Measurements from ENCODE around the gene PHF3. TPM values are rescaled to one million over a fixed set of nuclear protein-coding genes. Genes with fewer than 3 reads are reported as not detected.
"Not testable (repeated sequence)": the region's sequence is repeated elsewhere in the genome, so short reads cannot be mapped to it uniquely, and the experiment has no call there.

The PHF3 gene
- total RNA-seq, 1 donor from 2014 or later: 56.7 TPM

DNA sequence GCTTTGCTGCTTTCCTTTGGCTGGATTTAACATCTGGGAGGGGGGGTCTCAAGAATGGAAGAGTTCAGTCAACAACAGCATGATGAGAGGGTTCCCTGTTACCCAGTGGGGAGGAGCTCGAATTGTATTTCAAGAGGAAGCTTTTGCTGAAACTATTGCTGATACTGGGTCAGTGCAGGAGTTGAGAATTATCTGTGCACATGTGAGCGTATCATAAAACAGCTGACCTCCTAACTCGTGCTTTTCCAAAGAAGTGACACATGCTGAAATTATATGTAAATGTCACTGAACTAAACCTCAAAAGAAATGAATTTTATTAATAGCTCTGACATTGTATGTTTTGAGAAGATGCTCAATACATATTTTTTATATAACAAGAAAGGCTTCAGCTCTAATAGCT, 96.3 kb downstream of the PHF3 start:
- H3K27ac Mint-ChIP-seq: no peak overlapping the region
- CTCF ChIA-PET: no interaction called here

DNA sequence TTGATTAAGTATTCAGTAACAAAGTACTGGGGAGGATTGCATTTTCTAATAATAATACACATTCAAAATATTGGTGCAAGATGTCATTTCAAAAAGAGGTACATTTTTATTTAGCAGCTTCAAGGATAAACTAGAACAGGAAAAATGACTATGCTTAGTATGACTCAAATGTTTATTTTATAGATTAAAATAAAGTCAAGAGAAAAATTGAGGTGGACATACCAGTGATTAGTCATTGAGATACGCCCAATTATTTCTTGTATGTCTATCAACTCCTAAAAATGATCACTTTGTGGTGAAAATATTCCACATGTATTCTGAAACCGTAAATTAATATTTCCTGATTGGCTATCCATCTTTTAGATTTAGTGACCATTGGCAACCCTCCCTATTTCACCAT, 96.7 kb downstream of the PHF3 start:
- Mint-ChIP-seq H3K36me3 (ENCODE audit: low read depth) (no peaks in the 10 kb centered on the region), H3K9me3 (peaks cover 5% of the 10 kb centered on the region), H3K27me3 (no peaks in the 10 kb centered on the region), H3K4me3 (no peak overlapping the region), H3K27ac (no peak overlapping the region), H3K4me1 (no peaks in the 10 kb centered on the region)
- DNase-seq (no peak), ATAC-seq (ENCODE audit: low read depth) (no peak)
- intact Hi-C loops (cut with micrococcal nuclease): no loop called here
- POLR2A ChIA-PET: no interaction called here
- CTCF ChIA-PET: no interaction called here
- TF ChIP-seq, protein P1, sequence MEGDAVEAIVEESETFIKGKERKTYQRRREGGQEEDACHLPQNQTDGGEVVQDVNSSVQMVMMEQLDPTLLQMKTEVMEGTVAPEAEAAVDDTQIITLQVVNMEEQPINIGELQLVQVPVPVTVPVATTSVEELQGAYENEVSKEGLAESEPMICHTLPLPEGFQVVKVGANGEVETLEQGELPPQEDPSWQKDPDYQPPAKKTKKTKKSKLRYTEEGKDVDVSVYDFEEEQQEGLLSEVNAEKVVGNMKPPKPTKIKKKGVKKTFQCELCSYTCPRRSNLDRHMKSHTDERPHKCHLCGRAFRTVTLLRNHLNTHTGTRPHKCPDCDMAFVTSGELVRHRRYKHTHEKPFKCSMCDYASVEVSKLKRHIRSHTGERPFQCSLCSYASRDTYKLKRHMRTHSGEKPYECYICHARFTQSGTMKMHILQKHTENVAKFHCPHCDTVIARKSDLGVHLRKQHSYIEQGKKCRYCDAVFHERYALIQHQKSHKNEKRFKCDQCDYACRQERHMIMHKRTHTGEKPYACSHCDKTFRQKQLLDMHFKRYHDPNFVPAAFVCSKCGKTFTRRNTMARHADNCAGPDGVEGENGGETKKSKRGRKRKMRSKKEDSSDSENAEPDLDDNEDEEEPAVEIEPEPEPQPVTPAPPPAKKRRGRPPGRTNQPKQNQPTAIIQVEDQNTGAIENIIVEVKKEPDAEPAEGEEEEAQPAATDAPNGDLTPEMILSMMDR (IDR thresholded peaks at IDR 0.05): no peak

More for the DNA sequence above, 96.3 kb downstream of the PHF3 start:
- ATAC-seq (ENCODE audit: low read depth) (no peak), DNase-seq (no peak)
- intact Hi-C loops (cut with micrococcal nuclease): no loop called here
- no peak overlapping the region for H3K4me3 Mint-ChIP-seq
- peaks cover 5% of the 10 kb centered on the region for H3K9me3 Mint-ChIP-seq
- H3K4me1 Mint-ChIP-seq: no peaks in the 10 kb centered on the region
- POLR2A ChIA-PET: no interaction called here
- TF ChIP-seq, protein P1 (IDR thresholded peaks at IDR 0.05): no peak
- H3K27me3 Mint-ChIP-seq: no peaks in the 10 kb centered on the region
- no peaks in the 10 kb centered on the region for H3K36me3 Mint-ChIP-seq (ENCODE audit: low read depth)

- TF ChIP-seq, protein P1 (IDR thresholded peaks at IDR 0.05): no peak
- ATAC-seq (ENCODE audit: low read depth): no peak
- H3K4me3 Mint-ChIP-seq: no peak overlapping the region
- CTCF ChIA-PET: no interaction called here
- POLR2A ChIA-PET: interaction anchor here (0.6 kb wide), 1 partner anchor 10 kb away, joined by 4 read pairs; no protein-coding TSS in a partner anchor
- H3K9me3 Mint-ChIP-seq: peaks cover 9% of the 10 kb centered on the region
- intact Hi-C loops (cut with micrococcal nuclease): no loop called here
- no peaks in the 10 kb centered on the region for H3K4me1 Mint-ChIP-seq
- H3K27me3 Mint-ChIP-seq: no peaks in the 10 kb centered on the region
- DNase-seq: no peak
- no peak overlapping the region for H3K27ac Mint-ChIP-seq
- no peaks in the 10 kb centered on the region for H3K36me3 Mint-ChIP-seq (ENCODE audit: low read depth)
Measured at GRCh38 chr6:63734923-63735322, 99.3 kb downstream of the PHF3 start.

- CTCF ChIA-PET; intact Hi-C loops (cut with micrococcal nuclease); H3K4me3 Mint-ChIP-seq; DNase-seq; POLR2A ChIA-PET; H3K4me1 Mint-ChIP-seq; H3K9me3 Mint-ChIP-seq; H3K27me3 Mint-ChIP-seq; ATAC-seq (ENCODE audit: low read depth); H3K27ac Mint-ChIP-seq; H3K36me3 Mint-ChIP-seq (ENCODE audit: low read depth): not testable (repeated sequence)
Measured at GRCh38 chr6:63738190-63738589, 102.6 kb downstream of the PHF3 start.

DNA sequence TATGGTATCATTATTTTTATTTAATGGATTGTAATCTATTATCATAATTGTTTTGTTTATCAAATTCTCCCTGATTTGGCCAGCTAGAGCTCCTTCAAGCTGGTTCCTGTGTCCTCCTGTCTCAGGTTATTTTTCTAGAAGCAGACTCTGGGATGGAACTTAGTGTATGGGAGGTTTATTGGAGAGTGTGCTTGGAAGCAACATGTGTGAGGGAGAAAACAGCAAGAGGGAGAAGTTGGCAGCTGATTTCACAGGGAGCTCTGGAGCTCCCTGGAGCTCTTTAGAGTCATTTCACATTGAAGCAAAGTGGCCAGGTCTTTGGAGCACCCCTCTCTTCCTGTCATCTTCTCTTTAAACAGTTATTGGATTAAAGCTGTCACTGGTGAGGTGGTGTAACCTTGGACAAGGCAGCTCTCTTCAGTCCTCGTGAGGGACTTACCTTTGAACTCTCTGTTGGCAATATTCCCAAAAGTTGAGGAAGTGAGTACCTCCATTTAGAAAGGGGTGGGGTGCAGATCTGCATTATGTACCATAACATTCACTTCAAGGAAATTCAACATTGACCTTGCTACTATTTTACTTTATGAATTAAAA, 103.6 kb downstream of the PHF3 start:
- Mint-ChIP-seq H3K36me3 (ENCODE audit: low read depth) (no peaks in the 10 kb centered on the region), H3K27ac (no peak overlapping the region), H3K27me3 (peaks cover under 1% of the 10 kb centered on the region), H3K4me1 (no peaks in the 10 kb centered on the region), H3K9me3 (peaks cover 9% of the 10 kb centered on the region), H3K4me3 (no peak overlapping the region)
- TF ChIP-seq, protein P1 (IDR thresholded peaks at IDR 0.05): no peak
- CTCF ChIA-PET: no interaction called here
- DNase-seq (no peak), ATAC-seq (ENCODE audit: low read depth) (no peak)
- POLR2A ChIA-PET: no interaction called here
- intact Hi-C loops (cut with micrococcal nuclease): no loop called here

GRCh38 chr6:63740709-63741108, 105.1 kb downstream of the PHF3 start:
- DNase-seq (no peak), ATAC-seq (ENCODE audit: low read depth) (no peak)
- no peaks in the 10 kb centered on the region for H3K36me3 Mint-ChIP-seq (ENCODE audit: low read depth)
- intact Hi-C loops (cut with micrococcal nuclease): no loop called here
- peaks cover 5% of the 10 kb centered on the region for H3K9me3 Mint-ChIP-seq
- no peak overlapping the region for H3K27ac Mint-ChIP-seq
- H3K4me3 Mint-ChIP-seq: no peak overlapping the region
- ChIA-PET POLR2A (no interaction called here), CTCF (no interaction called here)
- TF ChIP-seq, protein P1 (IDR thresholded peaks at IDR 0.05): no peak
- peaks cover 2% of the 10 kb centered on the region for H3K27me3 Mint-ChIP-seq
- H3K4me1 Mint-ChIP-seq: no peaks in the 10 kb centered on the region

Measured in activated B cell treated with CpG ODN at 0.5 μM for 24 hours (primary cell).